ENCODE measurements around the gene VKORC1L1. TPM values are rescaled to one million over a fixed set of nuclear protein-coding genes. Genes with fewer than 3 reads are reported as not detected.
A peak's percentile ranks its signal among the peaks of the same experiment; 100 is the strongest.
"Not testable (repeated sequence)": the region's sequence is repeated elsewhere in the genome, so short reads cannot be mapped to it uniquely, and the experiment has no call there.

The VKORC1L1 gene
- total RNA-seq, 1 experiment from 2014 or later = 28.5 TPM

DNA sequence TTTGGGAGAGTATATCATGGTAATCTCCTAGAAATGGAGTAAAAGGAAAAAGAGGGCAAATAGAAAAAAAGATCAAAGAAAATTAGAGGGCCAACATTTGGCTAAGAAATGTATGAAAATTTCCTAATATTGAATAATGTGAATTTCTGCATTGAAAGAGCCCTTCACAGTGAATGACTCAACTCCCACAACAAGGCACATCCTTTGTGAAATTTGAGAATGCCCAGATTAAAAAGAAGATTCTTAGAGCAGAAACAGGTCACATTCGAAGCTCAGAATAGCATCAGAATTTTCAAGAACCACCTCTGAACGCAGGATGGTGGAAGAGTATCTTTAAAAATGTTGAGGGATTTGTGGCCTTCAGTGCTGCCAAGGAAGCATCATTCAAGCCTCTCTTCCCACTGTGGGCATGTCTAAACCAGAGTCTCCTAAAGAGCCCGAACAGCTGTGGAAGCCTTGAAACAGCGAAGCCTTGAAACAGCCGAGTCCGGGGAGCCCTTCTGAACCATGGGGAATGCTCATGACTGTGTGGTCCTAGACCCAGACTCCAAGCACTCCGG is 65.5 kb downstream of the VKORC1L1 start (continued):
- no peak for TF ChIP-seq ZNF219 (CRISPR knock-in tag; IDR thresholded peaks at IDR 0.05; ENCODE audit: borderline replicate concordance)
- TF ChIP-seq HMGA2 (CRISPR knock-in tag; IDR thresholded peaks at IDR 0.05) = no peak
- no peak for TF ChIP-seq MXD4 (CRISPR knock-in tag; IDR thresholded peaks at IDR 0.05; ENCODE audit: borderline replicate concordance)
- TF ChIP-seq, protein P1, sequence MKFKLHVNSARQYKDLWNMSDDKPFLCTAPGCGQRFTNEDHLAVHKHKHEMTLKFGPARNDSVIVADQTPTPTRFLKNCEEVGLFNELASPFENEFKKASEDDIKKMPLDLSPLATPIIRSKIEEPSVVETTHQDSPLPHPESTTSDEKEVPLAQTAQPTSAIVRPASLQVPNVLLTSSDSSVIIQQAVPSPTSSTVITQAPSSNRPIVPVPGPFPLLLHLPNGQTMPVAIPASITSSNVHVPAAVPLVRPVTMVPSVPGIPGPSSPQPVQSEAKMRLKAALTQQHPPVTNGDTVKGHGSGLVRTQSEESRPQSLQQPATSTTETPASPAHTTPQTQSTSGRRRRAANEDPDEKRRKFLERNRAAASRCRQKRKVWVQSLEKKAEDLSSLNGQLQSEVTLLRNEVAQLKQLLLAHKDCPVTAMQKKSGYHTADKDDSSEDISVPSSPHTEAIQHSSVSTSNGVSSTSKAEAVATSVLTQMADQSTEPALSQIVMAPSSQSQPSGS (CRISPR knock-in tag; IDR thresholded peaks at IDR 0.05; ENCODE audit: borderline replicate concordance, low read depth) = no peak
- TF ChIP-seq RORB (CRISPR knock-in tag; IDR thresholded peaks at IDR 0.05) = no peak
- TF ChIP-seq ZNF423 (CRISPR knock-in tag; IDR thresholded peaks at IDR 0.05) = no peak
- TF ChIP-seq, protein P2, sequence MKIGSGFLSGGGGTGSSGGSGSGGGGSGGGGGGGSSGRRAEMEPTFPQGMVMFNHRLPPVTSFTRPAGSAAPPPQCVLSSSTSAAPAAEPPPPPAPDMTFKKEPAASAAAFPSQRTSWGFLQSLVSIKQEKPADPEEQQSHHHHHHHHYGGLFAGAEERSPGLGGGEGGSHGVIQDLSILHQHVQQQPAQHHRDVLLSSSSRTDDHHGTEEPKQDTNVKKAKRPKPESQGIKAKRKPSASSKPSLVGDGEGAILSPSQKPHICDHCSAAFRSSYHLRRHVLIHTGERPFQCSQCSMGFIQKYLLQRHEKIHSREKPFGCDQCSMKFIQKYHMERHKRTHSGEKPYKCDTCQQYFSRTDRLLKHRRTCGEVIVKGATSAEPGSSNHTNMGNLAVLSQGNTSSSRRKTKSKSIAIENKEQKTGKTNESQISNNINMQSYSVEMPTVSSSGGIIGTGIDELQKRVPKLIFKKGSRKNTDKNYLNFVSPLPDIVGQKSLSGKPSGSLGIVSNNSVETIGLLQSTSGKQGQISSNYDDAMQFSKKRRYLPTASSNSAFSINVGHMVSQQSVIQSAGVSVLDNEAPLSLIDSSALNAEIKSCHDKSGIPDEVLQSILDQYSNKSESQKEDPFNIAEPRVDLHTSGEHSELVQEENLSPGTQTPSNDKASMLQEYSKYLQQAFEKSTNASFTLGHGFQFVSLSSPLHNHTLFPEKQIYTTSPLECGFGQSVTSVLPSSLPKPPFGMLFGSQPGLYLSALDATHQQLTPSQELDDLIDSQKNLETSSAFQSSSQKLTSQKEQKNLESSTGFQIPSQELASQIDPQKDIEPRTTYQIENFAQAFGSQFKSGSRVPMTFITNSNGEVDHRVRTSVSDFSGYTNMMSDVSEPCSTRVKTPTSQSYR (CRISPR knock-in tag; IDR thresholded peaks at IDR 0.05) = no peak
- TF ChIP-seq, protein P3, sequence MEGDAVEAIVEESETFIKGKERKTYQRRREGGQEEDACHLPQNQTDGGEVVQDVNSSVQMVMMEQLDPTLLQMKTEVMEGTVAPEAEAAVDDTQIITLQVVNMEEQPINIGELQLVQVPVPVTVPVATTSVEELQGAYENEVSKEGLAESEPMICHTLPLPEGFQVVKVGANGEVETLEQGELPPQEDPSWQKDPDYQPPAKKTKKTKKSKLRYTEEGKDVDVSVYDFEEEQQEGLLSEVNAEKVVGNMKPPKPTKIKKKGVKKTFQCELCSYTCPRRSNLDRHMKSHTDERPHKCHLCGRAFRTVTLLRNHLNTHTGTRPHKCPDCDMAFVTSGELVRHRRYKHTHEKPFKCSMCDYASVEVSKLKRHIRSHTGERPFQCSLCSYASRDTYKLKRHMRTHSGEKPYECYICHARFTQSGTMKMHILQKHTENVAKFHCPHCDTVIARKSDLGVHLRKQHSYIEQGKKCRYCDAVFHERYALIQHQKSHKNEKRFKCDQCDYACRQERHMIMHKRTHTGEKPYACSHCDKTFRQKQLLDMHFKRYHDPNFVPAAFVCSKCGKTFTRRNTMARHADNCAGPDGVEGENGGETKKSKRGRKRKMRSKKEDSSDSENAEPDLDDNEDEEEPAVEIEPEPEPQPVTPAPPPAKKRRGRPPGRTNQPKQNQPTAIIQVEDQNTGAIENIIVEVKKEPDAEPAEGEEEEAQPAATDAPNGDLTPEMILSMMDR (IDR thresholded peaks at IDR 0.05) = no peak
- no peak for TF ChIP-seq ESRRA (CRISPR knock-in tag; IDR thresholded peaks at IDR 0.05; ENCODE audit: borderline replicate concordance)
- no peak for TF ChIP-seq ZNF232 (CRISPR knock-in tag; IDR thresholded peaks at IDR 0.05)

- CTCF ChIA-PET; H3K27me3 Mint-ChIP-seq (ENCODE audit: low read depth); POLR2A ChIA-PET; H3K4me1 Mint-ChIP-seq; H3K4me3 Mint-ChIP-seq; H3K36me3 Mint-ChIP-seq; H3K9me3 Mint-ChIP-seq; ATAC-seq; DNase-seq (ENCODE audit: low spot score); H3K27ac Mint-ChIP-seq: not testable (repeated sequence)
These were observed 72.9 kb downstream of the VKORC1L1 start for GRCh38 chr7:65945787-65946186.

DNA sequence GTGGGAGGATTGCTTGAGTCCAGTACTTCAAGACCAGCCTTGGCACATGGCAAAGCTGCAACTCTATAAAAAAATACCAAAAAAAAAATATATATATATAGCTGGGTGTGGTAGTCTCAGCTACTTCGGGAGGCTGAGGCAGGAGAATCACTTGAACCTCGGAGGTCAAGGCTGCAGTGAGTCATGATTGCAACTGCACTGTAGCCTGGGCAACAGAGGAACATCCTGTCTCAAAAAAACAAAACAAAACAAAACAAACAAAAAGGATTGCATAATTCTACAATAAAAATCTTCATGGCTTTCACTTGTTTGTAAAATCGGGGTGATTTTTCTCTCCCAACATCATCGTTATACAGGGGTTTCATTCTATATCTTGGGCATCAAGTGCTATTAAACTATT is 74.0 kb downstream of the VKORC1L1 start:
- ATAC-seq = no peak
- H3K4me1 Mint-ChIP-seq = no peaks in the 10 kb centered on the region
- no peak for DNase-seq (ENCODE audit: low spot score)

More for the DNA sequence above, 74.0 kb downstream of the VKORC1L1 start:
- TF ChIP-seq ARID4B (CRISPR knock-in tag; IDR thresholded peaks at IDR 0.05; ENCODE audit: borderline replicate concordance) = no peak
- TF ChIP-seq GABPB1 (CRISPR knock-in tag; IDR thresholded peaks at IDR 0.05) = peak; percentile 74
- no peak overlapping the region for H3K4me3 Mint-ChIP-seq
- POLR2A ChIA-PET = no interaction called here
- CTCF ChIA-PET = no interaction called here
- H3K27me3 Mint-ChIP-seq (ENCODE audit: low read depth) = no peaks in the 10 kb centered on the region
- no peaks in the 10 kb centered on the region for H3K9me3 Mint-ChIP-seq
- H3K27ac Mint-ChIP-seq = no peak overlapping the region
- H3K36me3 Mint-ChIP-seq = no peaks in the 10 kb centered on the region

Data from WTC11 (cell line).